Measurements from ENCODE around the gene COL12A1.

DNA sequence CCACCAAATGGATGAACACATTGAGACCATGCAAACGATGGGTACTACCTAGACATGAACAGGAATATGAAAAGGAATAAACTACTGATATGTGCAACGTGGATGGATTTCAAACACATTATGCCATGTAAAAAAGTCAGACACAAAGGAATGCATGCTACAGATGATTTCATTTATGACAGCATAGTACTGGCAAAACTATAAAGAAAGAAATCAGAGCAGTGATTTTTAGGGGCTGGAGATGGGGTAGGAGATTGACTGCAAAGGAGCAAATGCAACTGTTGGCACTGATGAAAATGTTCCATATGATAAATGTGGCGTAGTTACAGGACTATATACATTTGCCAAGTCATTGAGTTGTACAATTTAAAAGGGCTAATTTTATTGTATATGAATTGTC, 13.4 kb upstream of the COL12A1 start:
- TF ChIP-seq, protein P1, sequence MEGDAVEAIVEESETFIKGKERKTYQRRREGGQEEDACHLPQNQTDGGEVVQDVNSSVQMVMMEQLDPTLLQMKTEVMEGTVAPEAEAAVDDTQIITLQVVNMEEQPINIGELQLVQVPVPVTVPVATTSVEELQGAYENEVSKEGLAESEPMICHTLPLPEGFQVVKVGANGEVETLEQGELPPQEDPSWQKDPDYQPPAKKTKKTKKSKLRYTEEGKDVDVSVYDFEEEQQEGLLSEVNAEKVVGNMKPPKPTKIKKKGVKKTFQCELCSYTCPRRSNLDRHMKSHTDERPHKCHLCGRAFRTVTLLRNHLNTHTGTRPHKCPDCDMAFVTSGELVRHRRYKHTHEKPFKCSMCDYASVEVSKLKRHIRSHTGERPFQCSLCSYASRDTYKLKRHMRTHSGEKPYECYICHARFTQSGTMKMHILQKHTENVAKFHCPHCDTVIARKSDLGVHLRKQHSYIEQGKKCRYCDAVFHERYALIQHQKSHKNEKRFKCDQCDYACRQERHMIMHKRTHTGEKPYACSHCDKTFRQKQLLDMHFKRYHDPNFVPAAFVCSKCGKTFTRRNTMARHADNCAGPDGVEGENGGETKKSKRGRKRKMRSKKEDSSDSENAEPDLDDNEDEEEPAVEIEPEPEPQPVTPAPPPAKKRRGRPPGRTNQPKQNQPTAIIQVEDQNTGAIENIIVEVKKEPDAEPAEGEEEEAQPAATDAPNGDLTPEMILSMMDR (optimal IDR thresholded peaks at IDR 0.05 in 1 of 3, IDR thresholded peaks at IDR 0.05 in 1 of 3, conservative IDR thresholded peaks at IDR 0.05 in 1 of 3; ENCODE audit: extremely low read depth in 1 of 3, insufficient read depth in 2 of 3, low read length in 3 of 3): no peak
- no peak for TF ChIP-seq EZH2 (IDR thresholded peaks at IDR 0.05; ENCODE audit: low read length)

Measured in keratinocyte (primary cell).